Gastroesophageal sphincter (tissue), 3 donors: ENCODE data around the gene FAM13A.

Experiments used
- POLR2A ChIP-seq, 2 donors: fragments of 450-650 bp; IDR thresholded peaks; one replicate each; pipeline ENCODE4 v1.6.1; 2017; ENCODE audit warnings: antibody characterized with exemption in 2 of 2, mild to moderate bottlenecking in 2 of 2, moderate library complexity in 1 of 2
- TF ChIP-seq, protein P1 (sequence below), 4 experiments: fragments of 200-600 bp in 2 of 4; fragments of 450-650 bp in 2 of 4; sonication (generic) in 1 of 4; IDR thresholded peaks; one replicate each; pipeline ENCODE4 v1.5.1; 2017 to 2019; ENCODE audit warnings: antibody characterized with exemption in 4 of 4, mild to moderate bottlenecking in 2 of 4, moderate library complexity in 2 of 4

DNA sequence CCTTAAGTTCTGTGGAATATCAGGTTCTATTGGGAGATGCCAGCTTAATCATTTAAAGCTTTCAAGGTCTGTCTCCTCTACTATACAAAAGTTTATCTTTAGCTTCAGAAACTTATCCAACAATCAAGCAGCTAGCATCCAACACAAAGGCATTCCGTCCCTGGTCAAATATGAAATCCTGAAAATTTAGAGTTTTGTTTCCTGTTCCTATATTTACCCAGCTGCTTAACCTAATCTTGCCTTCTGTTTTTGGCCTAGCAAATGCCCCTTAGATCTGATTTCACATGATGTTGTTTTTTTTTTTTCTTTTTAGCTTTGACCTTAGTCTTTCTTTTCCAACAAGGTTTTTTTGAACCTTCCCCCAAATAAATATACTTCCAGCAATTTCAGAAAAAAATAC is 33.8 kb downstream of the FAM13A start:
- TF ChIP-seq, protein P1, sequence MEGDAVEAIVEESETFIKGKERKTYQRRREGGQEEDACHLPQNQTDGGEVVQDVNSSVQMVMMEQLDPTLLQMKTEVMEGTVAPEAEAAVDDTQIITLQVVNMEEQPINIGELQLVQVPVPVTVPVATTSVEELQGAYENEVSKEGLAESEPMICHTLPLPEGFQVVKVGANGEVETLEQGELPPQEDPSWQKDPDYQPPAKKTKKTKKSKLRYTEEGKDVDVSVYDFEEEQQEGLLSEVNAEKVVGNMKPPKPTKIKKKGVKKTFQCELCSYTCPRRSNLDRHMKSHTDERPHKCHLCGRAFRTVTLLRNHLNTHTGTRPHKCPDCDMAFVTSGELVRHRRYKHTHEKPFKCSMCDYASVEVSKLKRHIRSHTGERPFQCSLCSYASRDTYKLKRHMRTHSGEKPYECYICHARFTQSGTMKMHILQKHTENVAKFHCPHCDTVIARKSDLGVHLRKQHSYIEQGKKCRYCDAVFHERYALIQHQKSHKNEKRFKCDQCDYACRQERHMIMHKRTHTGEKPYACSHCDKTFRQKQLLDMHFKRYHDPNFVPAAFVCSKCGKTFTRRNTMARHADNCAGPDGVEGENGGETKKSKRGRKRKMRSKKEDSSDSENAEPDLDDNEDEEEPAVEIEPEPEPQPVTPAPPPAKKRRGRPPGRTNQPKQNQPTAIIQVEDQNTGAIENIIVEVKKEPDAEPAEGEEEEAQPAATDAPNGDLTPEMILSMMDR (IDR thresholded peaks at IDR 0.05), result no peak
- no peak for TF ChIP-seq POLR2A (IDR thresholded peaks at IDR 0.05)
